Measurements from ENCODE around the gene ST3GAL3. TPM values are rescaled to one million over a fixed set of nuclear protein-coding genes. Genes with fewer than 3 reads are reported as not detected.

The ST3GAL3 gene
- total and polyA plus RNA-seq, 2 experiments from 2014 or later = 4.5 to 7.0 TPM

- no peak for TF ChIP-seq ZNF462 (CRISPR knock-in tag; IDR thresholded peaks at IDR 0.05)
- TF ChIP-seq STAT1 (IDR thresholded peaks at IDR 0.05; ENCODE audit: unreplicated experiment) = no peak
- no peak for TF ChIP-seq CREB1 (CRISPR knock-in tag; IDR thresholded peaks at IDR 0.05; ENCODE audit: low read depth)
- TF ChIP-seq EZH2 (IDR thresholded peaks at IDR 0.05; ENCODE audit: low read depth, unreplicated experiment) = no peak
- no peak for TF ChIP-seq ETS1 (IDR thresholded peaks at IDR 0.05)
- no peak for TF ChIP-seq NANOG (IDR thresholded peaks at IDR 0.05; ENCODE audit: borderline replicate concordance)
Observed at GRCh38 chr1:43868741-43869067, 161.4 kb downstream of the ST3GAL3 start (continued).

- Mint-ChIP-seq H3K9me3 (no peaks in the 10 kb centered on the region), H3K27me3 (ENCODE audit: insufficient read depth, low read depth, poor library complexity) (no peaks in the 10 kb centered on the region), H3K36me3 (ENCODE audit: low read depth) (no peaks in the 10 kb centered on the region), H3K27ac (no peak overlapping the region), H3K4me1 (no peaks in the 10 kb centered on the region), H3K4me3 (no peak overlapping the region)
- H3K27me3 ChIP-seq (ENCODE audit: insufficient read depth) = no peaks in the 10 kb centered on the region
- H3K4me1 ChIP-seq (ENCODE audit: insufficient read depth) = no peaks in the 10 kb centered on the region
- H4K20me1 ChIP-seq (replicated peaks; ENCODE audit: insufficient read depth) = no peaks in the 10 kb centered on the region
- no peak overlapping the region for H3K4me2 ChIP-seq
- 0 out of 2 replicates have a peak, but pooled peaks cover 6% of the 10 kb centered on the region for H3K9me2 ChIP-seq (ENCODE audit: insufficient read depth)
- H3K79me2 ChIP-seq (replicated peaks; ENCODE audit: insufficient read depth) = no peaks in the 10 kb centered on the region
- H2AFZ ChIP-seq = no peak overlapping the region
- DNase-seq (ENCODE audit: low spot score) (no peak), ATAC-seq (no peak)
- H3K27ac ChIP-seq (ENCODE audit: low read depth) = no peak overlapping the region
- no peak overlapping the region for H3K4me3 ChIP-seq
- no peaks in the 10 kb centered on the region for H3F3A ChIP-seq (replicated peaks; ENCODE audit: low read depth)
- H3K36me3 ChIP-seq (ENCODE audit: insufficient read depth) = no peaks in the 10 kb centered on the region
- no peak for TF ChIP-seq NANOG (IDR thresholded peaks at IDR 0.05; ENCODE audit: borderline replicate concordance)
- TF ChIP-seq EZH2phosphoT487 (IDR thresholded peaks at IDR 0.05; ENCODE audit: unreplicated experiment) = no peak
- TF ChIP-seq CTCF (conservative IDR thresholded peaks at IDR 0.05; ENCODE audit: low read depth in 2 of 2) = no peak
- TF ChIP-seq EZH2 (IDR thresholded peaks at IDR 0.05; ENCODE audit: low read depth, unreplicated experiment) = no peak
Observed at GRCh38 chr1:43870306-43870705, 163.0 kb downstream of the ST3GAL3 start.

All from GM23338 (cell line).